Prostate gland (tissue), 2 donors: Measurements from ENCODE around the gene SCAMP4.

Source experiments
- CTCF ChIP-seq, 4 experiments: fragments of 200-600 bp in 2 of 4; fragments of 450-650 bp in 2 of 4; sonication (generic) in 2 of 4; IDR thresholded peaks; 1 replicate in 3 of 4; 2 replicates in 1 of 4; pipeline ENCODE4 v1.5.1; 2016 to 2019; ENCODE audit warnings: antibody characterized with exemption in 4 of 4, mild to moderate bottlenecking in 2 of 4, moderate library complexity in 2 of 4
- POLR2A ChIP-seq: fragments of 450-650 bp; IDR thresholded peaks from one replicate; pipeline ENCODE4 v1.6.1; 2016; ENCODE audit warnings: antibody characterized with exemption, mild to moderate bottlenecking

DNA sequence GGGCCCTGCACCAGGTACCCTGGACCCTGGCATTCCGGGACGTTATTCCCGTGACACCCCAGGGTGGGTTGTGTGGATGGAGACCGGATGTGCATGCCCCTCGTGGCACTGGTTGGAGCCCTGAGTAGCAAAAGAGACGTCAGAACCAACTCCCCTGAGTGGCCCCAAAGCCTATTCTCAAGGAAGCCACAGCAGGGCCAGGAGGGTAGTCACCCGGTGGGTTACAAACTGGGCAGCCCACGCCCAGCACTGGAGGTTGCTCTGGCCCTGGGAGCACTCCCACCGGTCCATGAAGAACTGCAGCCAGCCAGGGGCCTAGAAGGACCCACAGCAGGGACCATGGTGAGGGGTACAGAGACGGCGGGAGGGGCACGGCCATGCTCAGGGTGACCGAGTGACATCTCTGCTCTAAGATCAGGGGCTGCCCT lies 49.4 kb upstream of the SCAMP4 start:
- TF ChIP-seq POLR2A (no peak), CTCF (IDR thresholded peaks at IDR 0.05) (no peak)
